DMS79 (cell line): ENCODE measurements around the gene ZNF236.
"Not testable (repeated sequence)": the region's sequence is repeated elsewhere in the genome, so short reads cannot be mapped to it uniquely, and the experiment has no call there.

Source experiments
- DNase-seq: peaks from one replicate; lab custom pipeline; 2025; lab: John Stamatoyannopoulos, UW

Gene ZNF236

GRCh38 chr18:77006305-77007175 is 184.2 kb downstream of the ZNF236 start:
- no peak for DNase-seq

GRCh38 chr18:77007251-77007650 is 184.9 kb downstream of the ZNF236 start:
- DNase-seq: no peak

DNA sequence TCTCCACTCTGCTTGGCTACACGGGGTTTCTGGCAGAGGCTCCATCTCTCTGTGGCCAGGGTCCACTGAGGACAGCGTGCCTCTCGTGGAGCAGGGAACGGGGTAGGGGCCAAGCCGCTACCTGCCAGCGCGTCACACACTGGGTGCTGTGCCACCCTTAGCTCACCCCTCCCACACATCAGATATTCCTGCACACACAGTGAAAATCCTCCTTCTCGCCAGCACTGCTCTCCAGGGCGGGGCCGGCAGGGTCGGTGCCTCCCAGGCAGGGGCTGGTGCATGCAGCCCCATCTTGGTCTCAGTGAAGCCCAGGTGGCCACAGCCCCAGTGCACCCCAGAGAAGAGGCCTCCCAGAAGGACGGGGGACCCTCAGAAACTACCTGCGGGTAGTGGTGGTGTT is 185.6 kb downstream of the ZNF236 start:
- no peak for DNase-seq

DNA sequence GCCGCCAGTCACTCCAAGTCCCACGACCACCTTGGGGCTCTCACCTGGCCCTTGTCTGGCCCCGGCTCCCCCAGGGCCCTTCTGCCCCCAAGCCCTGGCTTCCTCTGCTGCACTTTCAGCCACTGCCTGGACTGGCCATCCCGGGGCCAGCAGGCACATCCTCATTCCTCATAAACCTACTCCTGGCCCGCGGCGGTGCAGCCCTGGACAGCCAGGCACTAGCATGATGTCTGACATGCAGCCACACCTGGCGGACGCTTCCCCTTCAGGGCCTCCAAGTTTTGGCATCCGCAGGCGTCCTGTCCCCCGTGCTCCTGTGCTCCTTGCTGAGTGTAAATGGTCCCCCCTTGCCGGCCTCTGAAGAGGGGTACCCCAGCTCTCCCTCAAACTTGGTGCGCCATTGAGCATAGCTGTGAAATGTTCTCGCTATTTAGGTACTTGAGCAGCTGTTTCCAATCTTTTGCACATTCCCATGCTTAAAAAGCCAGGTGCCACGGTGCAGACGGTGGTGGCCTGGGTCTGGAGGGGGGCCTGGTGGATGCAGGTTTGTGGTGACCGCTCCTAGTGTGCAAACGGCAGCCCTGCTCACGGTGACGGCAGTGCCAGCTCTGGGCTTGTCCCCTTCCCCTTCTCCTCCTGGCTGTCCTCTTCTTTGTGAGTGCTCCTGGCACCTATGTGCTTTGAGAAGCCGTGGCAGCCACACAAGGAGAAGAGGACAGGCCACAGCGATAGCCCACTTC is 186.4 kb downstream of the ZNF236 start:
- no peak for DNase-seq

- DNase-seq: no peak
Observed at GRCh38 chr18:77009675-77010074, 187.3 kb downstream of the ZNF236 start.

- DNase-seq: no peak
Observed at GRCh38 chr18:77012120-77012519, 189.8 kb downstream of the ZNF236 start.

DNA sequence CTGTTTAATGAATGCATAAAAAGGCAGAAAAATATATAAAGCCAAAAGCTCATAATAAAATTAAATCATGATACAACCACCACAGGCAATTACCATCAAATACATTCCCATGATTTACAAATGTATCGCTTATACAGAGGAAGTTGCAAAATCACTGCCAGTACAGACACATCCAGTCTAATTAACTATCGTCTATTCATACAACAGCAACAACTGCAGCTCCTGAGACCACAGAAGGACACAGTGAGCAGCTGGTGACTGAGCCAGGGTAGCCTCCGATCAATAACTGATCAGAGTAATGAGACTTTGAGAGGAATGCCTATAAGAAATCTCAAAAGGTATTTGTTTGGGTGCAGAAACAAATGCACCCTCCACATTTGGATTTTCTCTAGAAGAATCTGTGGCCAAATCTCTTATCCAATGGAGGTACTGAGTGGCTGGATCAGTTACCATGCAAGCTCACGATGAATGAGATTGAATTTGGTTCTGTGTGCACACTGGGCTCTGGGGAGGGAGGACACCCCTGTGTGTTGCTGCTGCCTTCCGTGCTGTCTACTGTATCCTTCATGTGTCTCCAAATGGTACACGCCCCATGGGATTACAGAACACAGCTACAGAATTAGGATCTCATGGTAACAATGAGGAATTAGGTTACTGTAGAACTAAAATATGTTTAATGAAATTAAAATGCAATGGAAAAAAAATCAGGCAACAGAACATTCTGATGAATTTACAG is 190.6 kb downstream of the ZNF236 start:
- no peak for DNase-seq

DNA sequence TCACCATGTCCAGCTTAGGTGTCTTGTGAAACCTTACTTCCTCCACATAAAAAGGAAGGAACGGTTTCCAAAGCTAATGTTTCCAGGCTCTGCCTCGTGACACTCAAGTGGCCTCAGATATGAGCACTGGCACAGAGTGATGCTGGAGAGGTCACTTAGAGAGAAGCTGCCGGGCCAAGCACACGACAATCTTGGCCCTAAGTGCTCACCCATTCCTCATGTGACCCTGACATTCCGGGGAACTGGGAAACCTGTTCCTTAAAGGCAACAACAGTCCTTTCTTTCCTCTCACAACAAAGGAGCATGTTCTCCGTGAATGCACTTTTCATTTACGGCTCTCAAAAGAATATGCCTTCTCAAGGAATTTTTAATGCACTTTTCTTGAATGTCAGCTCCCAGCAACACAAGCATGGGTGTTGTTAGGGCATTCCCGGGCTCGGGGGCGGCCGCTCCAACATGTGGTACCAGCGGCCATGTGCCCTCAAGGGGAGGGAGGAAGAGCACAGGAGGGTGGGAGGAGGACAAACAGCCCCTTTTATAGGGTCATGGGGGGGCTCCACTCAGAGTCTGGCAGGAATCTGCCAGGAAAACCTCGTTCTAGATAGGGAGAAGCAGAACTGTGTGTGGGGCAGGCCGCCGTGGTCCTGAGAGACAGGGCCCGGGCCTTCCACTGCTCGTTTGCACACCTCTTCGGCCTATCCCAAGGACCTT is 191.6 kb downstream of the ZNF236 start:
- peak; percentile 27 for DNase-seq

- DNase-seq: no peak
Observed at GRCh38 chr18:77014538-77014937, 192.2 kb downstream of the ZNF236 start.

GRCh38 chr18:77015169-77015568 is 192.8 kb downstream of the ZNF236 start:
- no peak for DNase-seq

- no peak for DNase-seq
Observed at GRCh38 chr18:77015771-77016710, 193.7 kb downstream of the ZNF236 start.

DNA sequence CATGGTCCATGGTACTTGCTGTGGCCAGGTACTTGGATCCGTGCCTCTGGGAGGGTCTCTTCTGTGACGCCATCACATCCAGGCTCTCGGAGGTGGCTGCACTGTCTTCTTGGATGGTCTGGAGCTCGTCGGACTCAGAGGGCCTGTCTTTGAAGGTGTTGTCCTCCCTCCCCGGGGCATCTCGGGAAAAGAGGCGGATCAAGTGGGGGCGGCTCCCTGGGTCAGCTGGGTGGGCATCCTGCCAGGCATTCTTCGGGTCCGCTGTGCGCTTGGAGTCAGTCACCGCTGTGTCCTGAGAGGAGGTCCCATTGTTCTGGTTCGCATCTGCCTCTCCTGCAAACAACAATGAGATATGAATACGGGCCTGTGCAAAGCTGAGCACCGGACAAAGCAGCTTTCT is 194.6 kb downstream of the ZNF236 start:
- DNase-seq: no peak

DNA sequence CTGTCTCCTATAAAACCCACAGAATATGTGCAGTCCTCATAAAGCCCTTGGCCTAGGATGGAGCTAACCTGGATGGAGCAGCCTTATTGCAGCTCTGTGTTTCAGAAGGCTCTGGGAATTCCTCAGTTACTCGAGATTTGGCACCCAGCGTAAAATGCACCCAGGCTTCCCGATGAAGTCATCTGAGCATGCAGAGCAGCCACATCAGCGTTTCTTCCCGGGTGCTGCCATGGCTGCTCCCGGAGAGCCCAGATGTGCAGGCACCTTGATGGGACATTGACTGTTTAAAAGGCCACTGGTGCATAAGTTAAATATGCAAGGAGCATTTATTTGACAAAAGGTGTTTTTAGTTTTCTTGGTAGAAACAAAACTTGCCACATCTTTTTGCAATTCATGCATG is 195.0 kb downstream of the ZNF236 start:
- no peak for DNase-seq

- not testable (repeated sequence) for DNase-seq
Observed at GRCh38 chr18:77018650-77019049, 196.3 kb downstream of the ZNF236 start.

DNA sequence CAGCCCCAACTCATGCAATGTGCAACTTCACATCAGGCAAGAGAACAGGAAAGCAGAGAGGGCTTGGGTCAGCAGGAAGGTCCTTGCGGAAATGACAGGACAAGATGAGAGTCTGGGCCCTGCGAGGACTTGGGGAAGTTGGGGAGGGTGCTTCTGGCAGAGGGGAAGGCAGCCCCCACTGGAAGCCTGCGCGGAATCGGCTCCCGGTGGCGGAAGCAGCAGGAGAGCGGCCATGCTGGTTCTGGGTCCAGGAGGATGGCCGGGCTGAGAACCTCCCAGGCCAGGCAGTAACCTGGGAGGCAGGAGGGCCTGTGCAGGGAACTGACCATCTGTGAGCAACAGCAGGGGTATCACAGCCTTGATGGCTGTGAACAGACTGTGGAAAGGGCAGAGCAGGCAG is 197.3 kb downstream of the ZNF236 start:
- no peak for DNase-seq
